Ascending aorta (tissue), 2 donors: ENCODE data around the gene CDR2. TPM values are rescaled to one million over a fixed set of nuclear protein-coding genes. Genes with fewer than 3 reads are reported as not detected.

Experiments used
- DNase-seq, 2 donors: peaks; one replicate each; pipeline ENCODE4 v3.0.0-alpha.2; 2019; ENCODE audit warnings: low spot score in 2 of 2
- H3K27ac ChIP-seq, 2 donors: fragments of 200-600 bp; sonication (generic); one replicate each; pipeline ENCODE4 v1.5.1; 2016 to 2017; ENCODE audit warnings: mild to moderate bottlenecking in 1 of 2
- H3K27me3 ChIP-seq: fragments of 200-600 bp; sonication (generic); one replicate; pipeline ENCODE4 v1.5.1; 2017
- H3K36me3 ChIP-seq, 2 donors: fragments of 200-600 bp; sonication (generic); one replicate each; pipeline ENCODE4 v1.5.1; 2016
- H3K4me1 ChIP-seq, 2 donors: fragments of 200-600 bp; sonication (generic); one replicate each; pipeline ENCODE4 v1.5.1; 2016 to 2017; ENCODE audit warnings: mild to moderate bottlenecking in 1 of 2
- H3K4me3 ChIP-seq, 2 donors: fragments of 200-600 bp; sonication (generic); one replicate each; pipeline ENCODE4 v1.5.1; 2016 to 2017; ENCODE audit warnings: mild to moderate bottlenecking in 1 of 2
- H3K9me3 ChIP-seq, 2 donors: fragments of 200-600 bp; sonication (generic); one replicate each; pipeline ENCODE4 v1.5.1; 2016
- intact Hi-C: fragments of 100-400 bp; cut with DNase I; formaldehyde crosslinking; loops from one replicate; pipeline ENCODE4 v1.15.1; 2023
- total RNA-seq: library from RNA; depleted of rRNA; stranded (reverse); fragments of >200 nt; gene quantifications from one replicate; pipeline ENCODE4 v1.1.0, GENCODE V29; 2016
- TF ChIP-seq, protein P1 (sequence below), 3 experiments: fragments of 200-600 bp in 2 of 3; fragments of 450-650 bp in 1 of 3; sonication (generic) in 2 of 3; IDR thresholded peaks; one replicate each; pipeline ENCODE4 v1.5.1; 2016 to 2019; ENCODE audit warnings: antibody characterized with exemption in 3 of 3, mild to moderate bottlenecking in 1 of 3, moderate library complexity in 1 of 3

CDR2 gene
- total RNA-seq, 1 donor from 2014 or later: 36.3 TPM

DNA sequence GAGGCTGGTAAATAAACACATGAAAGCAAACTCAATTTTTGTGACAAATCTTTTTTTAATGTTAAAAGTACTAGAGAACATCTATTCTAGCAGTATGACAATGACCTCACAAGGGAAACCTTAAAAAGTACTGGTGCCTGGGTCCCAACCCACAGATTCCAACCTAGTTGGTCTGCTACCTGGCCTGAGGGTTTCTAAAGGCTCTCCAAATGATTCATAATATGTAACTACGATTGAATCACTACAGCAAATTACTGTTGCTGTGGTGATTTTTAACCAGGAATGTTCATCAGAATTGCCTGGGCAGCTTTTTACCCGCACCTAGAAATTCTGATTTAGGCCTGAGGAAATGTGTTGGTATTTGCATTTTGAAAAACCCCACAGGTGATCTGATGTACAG lies 26.1 kb downstream of the CDR2 start:
- Histone ChIP-seq H3K36me3 (peaks cover 36 to 52% of the 10 kb centered on the region in 2 donors), H3K27me3 (no peaks in the 10 kb centered on the region), H3K4me3 (no peak overlapping the region), H3K27ac (no peak overlapping the region), H3K9me3 (no peaks in the 10 kb centered on the region), H3K4me1 (peaks cover 5% of the 10 kb centered on the region in 2 donors)
- intact Hi-C loops: no loop called here
- no peak for DNase-seq
- TF ChIP-seq, protein P1, sequence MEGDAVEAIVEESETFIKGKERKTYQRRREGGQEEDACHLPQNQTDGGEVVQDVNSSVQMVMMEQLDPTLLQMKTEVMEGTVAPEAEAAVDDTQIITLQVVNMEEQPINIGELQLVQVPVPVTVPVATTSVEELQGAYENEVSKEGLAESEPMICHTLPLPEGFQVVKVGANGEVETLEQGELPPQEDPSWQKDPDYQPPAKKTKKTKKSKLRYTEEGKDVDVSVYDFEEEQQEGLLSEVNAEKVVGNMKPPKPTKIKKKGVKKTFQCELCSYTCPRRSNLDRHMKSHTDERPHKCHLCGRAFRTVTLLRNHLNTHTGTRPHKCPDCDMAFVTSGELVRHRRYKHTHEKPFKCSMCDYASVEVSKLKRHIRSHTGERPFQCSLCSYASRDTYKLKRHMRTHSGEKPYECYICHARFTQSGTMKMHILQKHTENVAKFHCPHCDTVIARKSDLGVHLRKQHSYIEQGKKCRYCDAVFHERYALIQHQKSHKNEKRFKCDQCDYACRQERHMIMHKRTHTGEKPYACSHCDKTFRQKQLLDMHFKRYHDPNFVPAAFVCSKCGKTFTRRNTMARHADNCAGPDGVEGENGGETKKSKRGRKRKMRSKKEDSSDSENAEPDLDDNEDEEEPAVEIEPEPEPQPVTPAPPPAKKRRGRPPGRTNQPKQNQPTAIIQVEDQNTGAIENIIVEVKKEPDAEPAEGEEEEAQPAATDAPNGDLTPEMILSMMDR (IDR thresholded peaks at IDR 0.05): no peak

DNA sequence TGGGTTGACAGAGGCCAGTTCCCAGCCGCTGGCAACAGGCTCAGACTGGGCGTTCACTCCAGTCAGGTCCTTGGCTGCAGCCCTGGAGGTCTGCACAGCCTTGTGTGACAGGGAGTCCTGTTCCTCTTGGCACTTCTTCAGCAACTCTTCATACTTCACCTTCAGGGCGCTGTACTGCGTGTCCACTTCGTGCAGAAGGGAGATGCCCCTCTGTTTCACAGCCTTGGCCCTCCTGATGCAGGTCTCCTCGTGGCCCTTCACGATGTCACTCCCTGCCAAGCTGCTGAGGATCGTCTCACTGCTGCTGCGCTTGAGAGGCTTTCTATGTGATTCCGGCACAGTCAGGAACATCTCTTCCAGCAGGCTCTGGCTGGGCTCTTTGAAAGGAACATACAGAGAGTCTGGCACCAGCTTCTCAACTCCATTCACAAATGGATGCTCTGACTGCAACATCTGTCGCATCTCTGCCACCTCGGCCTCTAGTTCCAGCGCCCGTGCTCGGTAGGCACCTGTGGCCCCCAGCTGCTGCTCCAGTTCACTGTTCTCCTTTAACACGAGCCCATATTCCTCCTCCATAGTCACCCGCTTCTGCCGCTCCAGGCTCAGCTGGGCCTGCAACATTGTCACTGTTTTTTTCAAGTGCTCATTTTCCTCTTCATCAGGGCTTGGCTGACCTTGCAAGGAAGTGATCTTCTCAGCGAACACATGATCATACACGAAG lies 27.2 kb downstream of the CDR2 start:
- Histone ChIP-seq H3K4me3 (no peak overlapping the region), H3K4me1 (peaks cover 5% of the 10 kb centered on the region in 2 donors), H3K27me3 (no peaks in the 10 kb centered on the region), H3K36me3 (peaks cover 36 to 57% of the 10 kb centered on the region in 2 donors), H3K27ac (peak overlapping the region; percentile 24 to 49), H3K9me3 (no peaks in the 10 kb centered on the region)
- intact Hi-C loops: no loop called here
- TF ChIP-seq, protein P1 (IDR thresholded peaks at IDR 0.05): no peak
- DNase-seq: no peak

GRCh38 chr16:22346483-22346882 lies 27.9 kb downstream of the CDR2 start:
- Histone ChIP-seq H3K36me3 (peaks cover 36 to 55% of the 10 kb centered on the region in 2 donors), H3K4me1 (peaks cover 5% of the 10 kb centered on the region in 2 donors), H3K27ac (peak overlapping the region in 1 of 2 donors; percentile 49), H3K4me3 (no peak overlapping the region), H3K27me3 (no peaks in the 10 kb centered on the region), H3K9me3 (no peaks in the 10 kb centered on the region)
- DNase-seq: no peak
- intact Hi-C loops: no loop called here
- TF ChIP-seq, protein P1 (IDR thresholded peaks at IDR 0.05): no peak

DNA sequence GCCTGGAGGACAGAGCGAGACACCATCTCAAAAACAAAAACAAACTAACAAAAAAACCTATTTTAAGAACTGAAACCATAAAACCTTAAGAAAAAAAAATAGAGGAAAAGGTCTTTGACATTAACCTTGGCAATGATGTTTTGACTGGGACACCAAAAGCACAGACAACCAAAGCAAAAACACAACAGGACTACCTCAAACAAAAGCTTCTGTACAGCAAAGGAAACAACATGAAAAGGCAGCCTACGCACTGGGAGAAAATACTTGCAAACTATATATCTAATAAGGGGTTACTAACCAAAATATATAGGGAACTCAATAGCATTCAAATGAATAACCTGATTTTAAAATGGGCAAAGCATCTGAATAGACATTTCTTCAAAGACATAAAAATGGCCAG lies 32.3 kb downstream of the CDR2 start:
- Histone ChIP-seq H3K4me3 (no peak overlapping the region), H3K27ac (no peak overlapping the region), H3K36me3 (peaks cover 9 to 37% of the 10 kb centered on the region in 2 donors), H3K4me1 (peaks cover 4 to 5% of the 10 kb centered on the region in 2 donors), H3K9me3 (peaks cover 0 to 10% of the 10 kb centered on the region in 2 donors), H3K27me3 (no peaks in the 10 kb centered on the region)
- intact Hi-C loops: no loop called here
- TF ChIP-seq, protein P1 (IDR thresholded peaks at IDR 0.05): no peak
- DNase-seq: no peak

DNA sequence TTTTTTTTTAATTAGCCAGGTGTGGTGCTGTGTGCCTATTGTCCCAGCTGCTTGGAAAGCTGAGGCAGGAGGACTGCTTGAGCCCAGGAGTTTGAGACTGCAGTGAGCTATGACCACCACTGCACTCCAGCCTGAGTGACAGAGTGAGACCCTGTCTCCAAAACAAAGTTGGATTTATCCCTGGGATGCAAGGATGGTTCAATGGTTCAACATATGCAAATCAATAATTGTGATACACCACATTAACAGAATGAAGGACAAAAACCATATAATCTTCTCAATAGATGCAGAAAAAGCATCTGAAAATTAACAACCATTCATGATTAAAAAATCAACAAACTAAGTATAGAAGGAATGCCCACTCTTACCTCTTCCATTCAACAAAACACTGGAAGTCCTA lies 33.5 kb downstream of the CDR2 start:
- TF ChIP-seq, protein P1 (IDR thresholded peaks at IDR 0.05): no peak
- Histone ChIP-seq H3K27me3 (no peaks in the 10 kb centered on the region), H3K36me3 (peaks cover 7 to 35% of the 10 kb centered on the region in 2 donors), H3K4me1 (no peaks in the 10 kb centered on the region), H3K9me3 (peaks cover 0 to 20% of the 10 kb centered on the region in 2 donors), H3K27ac (no peak overlapping the region), H3K4me3 (no peak overlapping the region)
- intact Hi-C loops: no loop called here
- DNase-seq: no peak
